GM21367 (cell line): ENCODE measurements around the gene TSNAX.

Experiments used
- ATAC-seq: cut with Tn5 transposase; IDR thresholded peaks from one replicate; pipeline ENCODE4 v1.9.1; 2021; ENCODE audit not compliant: unreplicated experiment

Gene TSNAX

DNA sequence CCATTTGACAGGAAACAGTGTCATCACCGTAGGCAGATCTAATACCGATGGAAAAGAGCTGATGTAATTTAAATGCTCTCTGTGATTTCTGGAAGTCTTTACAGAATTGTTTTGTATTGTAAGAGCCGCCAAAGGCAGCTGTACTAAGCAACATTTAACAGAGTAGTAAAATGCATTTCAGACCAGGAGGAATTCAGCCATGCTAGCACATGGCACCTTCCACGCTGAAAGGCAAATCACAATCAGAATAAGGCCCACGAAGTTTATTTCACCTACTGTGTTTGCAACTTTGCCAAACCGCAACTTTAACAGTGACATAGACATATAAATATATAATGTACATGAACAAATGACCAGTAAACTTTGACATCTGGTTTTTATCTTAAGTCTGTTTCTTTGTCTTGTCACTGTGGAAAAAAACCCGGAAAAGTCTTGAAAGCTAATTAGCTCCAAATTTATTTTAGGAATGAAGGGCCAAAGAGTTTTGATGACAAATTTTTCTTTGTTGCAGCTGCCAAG lies 72.0 kb downstream of the TSNAX start:
- no peak for ATAC-seq

DNA sequence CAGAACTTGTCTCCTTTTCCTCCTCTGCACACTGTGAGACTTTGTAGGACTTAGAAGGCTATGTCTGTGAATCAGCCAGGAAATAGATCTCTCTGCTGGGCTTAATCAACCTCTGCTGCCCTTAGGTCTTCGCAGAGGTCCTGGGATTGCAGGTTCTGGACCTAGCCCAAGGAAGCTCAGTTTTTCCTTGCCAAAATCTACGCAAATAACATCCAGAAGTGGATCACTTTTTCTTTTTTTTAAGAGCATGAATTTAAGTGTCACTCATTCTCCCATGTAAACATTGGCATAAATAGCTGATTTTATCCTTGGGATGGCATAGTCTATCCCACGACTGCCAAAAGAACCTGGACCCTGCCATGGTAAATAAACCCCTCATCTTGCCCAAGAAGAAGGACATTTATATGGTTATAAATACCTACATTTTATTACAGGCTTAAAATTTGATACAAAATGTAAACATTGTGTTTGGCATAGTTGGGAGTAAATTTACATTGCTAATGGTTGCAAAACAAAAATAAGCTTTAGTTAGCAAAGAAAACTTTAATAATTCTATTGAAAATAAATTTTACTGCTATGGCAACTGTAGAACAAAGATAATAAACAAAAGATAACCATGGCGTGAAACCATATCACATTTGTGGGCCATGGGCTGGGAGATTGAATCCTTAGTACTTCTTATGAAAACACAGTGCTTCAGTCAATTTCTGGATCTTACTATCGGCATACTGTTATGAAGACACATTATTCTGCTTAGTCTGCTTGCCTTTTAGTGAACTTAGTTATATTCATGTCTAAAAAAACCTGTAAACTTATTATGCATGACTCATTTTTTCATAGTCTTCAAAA lies 73.6 kb downstream of the TSNAX start:
- ATAC-seq = no peak

DNA sequence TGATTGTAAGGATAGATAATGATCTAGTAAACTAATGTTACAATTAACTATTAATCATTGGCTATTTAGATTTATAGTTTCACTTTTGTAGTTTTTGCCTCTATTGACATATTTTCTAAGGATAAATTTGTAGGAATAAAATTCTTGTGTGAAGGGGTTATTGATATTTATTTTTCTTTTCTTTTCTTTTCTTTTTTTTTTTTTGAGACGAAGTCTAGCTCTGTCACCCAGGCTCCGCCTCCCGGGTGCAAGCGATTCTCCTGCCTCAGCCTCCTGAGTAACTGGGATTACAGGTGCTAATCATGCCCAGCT lies 74.2 kb downstream of the TSNAX start:
- ATAC-seq = no peak

DNA sequence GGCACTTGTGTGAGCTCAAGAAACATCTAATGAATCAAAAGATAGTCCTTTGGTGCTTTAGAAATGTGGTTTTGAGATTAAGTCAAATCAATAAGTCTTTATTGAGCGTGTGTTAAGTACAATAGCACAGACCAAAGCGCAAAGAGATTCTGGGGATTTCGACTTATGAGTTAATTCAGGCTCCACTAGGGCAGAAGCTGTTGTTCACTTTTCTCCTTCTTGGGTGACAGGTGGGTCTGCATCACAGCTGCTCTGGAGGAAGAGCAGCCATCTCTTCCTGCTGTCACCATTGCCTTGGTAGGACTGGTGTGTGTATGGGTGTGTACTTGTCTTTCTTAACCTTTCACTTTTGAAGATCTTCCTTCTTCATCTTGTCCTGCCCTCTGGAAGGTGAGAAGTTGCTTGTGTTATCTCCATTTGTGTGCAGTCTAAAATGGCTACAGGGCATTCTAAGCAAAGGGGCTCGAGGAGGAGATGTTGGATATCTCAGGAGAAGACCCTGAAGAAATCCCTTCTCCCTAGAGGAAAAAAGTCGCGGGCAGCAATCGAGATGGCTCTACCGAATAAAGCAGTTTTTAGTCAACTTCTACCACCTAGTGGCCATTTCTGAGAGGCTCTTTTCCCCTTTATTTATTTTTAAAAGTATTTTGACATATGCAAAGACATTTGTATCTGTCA lies 75.3 kb downstream of the TSNAX start:
- ATAC-seq = peak; percentile 68

DNA sequence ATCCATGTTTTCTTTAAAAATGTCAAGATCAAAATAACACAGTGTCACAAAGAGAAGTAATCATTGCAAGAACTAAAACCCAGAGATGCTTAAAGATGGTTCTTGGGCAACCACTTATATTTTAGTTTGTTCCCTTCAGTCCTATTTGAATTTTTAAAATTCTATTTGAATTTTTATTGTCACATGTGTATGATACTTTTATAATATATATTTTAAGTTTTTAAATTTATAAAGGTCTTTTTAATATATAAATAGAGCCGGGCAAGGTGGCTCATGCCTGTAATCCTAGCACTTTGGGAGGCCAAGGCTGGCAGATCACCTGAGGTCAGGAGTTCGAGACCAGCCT lies 75.8 kb downstream of the TSNAX start:
- no peak for ATAC-seq

DNA sequence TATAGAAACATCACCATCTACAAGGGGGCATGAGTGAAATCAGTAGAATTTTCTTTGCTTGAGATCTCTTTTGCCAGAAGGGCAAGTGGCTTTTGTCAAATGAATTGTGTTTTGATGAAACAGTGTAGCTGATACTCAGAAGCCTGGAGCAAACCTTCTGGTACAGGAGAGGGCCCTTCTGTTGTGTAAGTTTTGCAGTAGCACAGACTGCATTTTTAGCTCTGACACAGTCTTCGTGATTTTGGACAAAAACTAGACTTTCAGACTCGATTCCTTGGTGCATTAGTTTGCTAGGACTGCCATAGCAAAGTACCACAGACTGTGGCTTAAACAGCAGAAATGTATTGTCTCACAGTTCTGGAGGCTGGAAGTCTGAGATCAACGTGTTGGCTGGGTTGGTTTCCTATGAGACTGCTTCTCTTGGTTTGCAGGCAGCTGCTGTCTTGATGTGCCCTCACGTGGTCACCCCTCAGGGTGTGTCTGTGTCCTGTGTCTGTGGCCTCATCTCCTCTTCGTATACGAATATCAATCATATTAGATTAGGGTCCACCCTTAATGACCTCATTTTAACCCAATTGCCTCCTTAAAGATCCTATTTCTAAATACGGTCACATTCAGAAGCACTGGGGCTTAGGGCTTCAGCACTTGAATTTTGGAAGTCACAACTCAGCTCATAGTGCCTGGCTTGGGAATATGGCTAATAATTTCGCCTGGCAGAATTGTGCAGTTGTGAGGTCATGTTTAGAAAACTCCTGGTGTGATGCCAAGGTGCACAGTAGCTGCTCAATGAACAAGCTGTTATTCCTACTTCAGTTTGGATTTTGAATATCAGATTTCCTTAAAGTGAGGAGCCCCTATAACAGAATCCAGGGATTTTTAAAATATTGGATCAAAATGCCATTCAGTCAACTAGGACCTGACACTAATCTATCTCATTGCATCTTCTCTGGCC lies 77.0 kb downstream of the TSNAX start:
- ATAC-seq = no peak

DNA sequence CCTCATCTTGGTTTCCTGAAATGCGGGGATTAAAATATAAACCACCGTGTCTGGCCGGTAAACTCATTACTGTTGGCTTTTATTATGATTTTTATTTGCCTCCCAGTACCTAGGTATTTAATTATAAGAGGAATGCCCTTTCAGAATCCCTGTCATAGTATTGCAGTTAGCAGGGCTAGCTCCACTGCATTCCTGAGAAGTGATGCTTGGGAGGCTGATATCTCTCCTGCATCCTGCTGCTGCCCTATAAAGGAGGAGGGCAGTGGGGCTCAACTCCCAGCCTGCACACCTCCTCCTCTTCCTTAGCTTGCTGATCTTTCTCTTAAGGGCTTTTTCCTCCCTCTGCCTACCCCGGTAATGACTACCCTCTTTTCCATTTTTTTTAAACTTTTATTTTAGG lies 78.2 kb downstream of the TSNAX start:
- ATAC-seq = no peak

DNA sequence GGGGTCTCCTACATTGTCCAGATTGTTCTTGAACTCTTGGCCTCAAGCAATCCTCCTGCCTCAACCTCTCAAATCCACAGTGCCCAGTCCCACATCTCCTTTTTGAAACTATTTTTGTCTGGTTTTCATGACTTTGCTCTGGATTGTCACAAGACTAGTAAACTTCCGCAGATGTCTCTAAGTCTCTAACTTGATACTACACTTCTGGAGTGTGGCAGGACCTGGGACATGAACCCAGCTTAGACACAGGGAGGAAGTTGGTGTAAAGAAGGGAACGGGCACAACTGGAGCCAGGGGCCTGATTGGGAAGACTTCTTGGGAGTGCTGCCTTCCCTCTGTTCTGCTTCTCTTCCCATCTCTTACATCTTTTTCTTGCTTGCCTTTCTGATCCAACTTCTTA lies 81.9 kb downstream of the TSNAX start:
- no peak for ATAC-seq

DNA sequence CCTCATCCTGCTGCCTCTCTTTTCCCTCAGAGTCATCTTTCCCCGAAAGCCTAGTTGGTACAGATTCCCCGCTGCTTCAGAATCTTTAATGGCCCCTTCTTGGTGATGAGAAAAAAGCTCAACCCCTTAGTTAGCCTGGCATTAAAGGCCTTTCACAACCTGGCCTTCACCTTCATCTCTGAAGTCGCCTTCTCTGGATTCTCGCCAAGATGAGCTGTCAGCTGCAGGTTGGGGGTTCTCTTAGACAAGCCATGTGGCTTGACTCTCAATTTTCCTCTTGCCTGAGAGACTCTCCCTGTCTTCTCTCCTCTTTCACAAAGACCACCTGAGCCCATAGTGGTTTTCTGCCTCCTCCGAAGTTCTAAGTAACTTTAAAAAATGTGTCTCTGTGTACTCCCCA lies 82.6 kb downstream of the TSNAX start:
- no peak for ATAC-seq

DNA sequence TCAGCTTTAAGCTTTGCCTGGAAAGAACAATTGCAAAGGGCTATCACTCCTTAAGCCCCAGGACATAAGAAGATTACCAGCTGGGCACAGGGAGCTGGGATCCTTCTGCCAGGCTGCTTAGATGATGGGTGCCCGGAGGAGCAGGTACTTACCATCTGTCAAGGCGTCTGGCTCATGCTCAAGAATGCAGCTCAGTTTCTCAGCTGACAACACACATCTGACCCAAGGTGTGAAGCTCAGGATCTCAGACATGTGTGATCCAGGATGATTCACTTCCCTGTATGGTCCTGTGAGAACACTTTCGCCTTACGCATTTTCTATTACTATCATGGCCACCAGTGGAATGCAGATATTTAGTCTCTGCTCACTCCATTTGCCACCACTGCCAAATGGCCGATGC lies 83.4 kb downstream of the TSNAX start:
- no peak for ATAC-seq

DNA sequence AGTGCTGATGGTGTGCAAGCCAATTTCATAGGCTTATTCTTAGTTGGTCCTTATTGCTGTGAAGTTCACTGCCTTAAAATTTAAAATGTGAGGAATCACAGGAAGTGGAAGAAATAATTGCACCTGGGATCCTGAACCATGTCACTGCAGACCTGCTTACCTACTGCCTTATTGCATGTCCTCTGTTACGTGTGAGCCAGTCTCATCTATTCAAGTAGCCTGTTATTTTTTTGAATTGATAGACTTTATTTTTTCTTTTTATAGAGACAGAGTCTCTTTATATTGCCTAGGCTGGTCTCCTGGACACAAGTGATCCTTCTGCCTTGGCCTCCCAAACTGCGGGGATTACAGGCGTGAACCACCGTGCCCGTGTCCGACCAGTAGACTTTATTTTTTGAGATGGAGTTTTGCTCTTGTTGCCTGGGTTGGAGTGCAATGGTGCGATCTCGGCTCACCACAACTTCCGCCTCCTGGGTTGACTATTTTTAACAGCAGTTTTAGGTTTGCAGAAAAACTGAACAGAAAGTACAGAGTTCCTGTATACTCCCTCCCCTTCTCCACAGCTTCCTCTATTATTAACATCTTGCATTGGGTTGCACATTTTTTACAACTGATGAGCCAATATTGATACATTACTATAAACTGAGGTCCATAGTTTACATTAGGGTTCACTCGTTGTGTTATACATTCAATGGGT lies 84.1 kb downstream of the TSNAX start:
- ATAC-seq = peak; percentile 98

DNA sequence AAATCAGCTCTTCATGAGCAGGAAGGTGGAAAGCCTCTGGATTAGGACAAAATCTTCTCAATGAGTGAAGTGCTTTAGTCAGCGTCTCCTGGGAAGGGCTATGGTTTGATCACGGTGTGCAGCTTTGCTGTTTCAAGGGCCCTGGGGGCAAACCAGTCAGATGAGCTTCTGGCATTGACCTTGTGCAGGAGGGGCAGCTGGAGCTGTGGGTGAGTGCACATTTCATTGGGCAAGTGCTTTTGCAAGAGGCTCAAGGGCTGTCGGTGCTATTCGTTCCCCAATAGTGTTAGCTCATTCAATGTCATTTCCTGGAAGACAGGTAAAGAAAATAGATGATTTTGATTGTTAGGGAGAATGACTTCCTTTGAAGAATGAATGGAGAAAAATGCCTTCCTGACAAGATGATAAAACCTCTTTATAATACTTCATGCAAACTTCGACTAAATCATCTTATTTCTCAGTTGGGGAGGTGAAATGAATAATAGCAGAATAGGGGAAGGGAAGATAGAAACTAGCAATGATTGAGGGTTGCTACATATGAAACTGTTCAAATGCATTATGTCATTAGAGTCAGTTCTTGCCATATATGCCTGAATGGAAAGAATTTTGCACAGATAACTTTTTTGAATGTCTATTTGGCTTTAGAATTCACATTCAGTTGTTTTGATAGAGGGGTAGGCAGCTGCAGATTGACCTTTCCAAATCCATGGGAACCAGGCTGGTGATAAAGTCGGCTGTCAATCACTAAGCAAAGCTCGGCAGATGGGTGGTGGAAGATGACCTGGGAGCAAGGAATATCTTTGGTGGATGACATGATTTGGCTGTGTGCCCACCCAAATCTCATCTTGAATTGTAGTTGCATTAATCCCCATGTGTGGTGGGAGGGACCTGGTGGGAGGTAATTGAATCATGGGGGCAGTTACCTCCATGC lies 85.2 kb downstream of the TSNAX start:
- no peak for ATAC-seq
